Measurements from ENCODE around the gene ZNF804A.

- no peak for TF ChIP-seq CTCF (IDR thresholded peaks at IDR 0.05)
- no peak for TF ChIP-seq POLR2A (IDR thresholded peaks at IDR 0.05)
These were observed 168.7 kb downstream of the ZNF804A start for GRCh38 chr2:184767059-184767458.

All from uterus (tissue), 2 donors.